Mucosa of gallbladder (tissue), 1 donor: ENCODE data around the gene MYH2. TPM values are rescaled to one million over a fixed set of nuclear protein-coding genes. Genes with fewer than 3 reads are reported as not detected.

Source experiments
- DNase-seq: peaks from one replicate; pipeline ENCODE4 v3.0.0-alpha.2; 2020; ENCODE audit warnings: low spot score
- total RNA-seq: library from RNA; stranded (reverse); gene quantifications from one replicate; pipeline ENCODE4 v1.2.1, GENCODE V29; 2021
- donor health status: DM: no; HTN: no; CAD: no.

Gene MYH2
- total RNA-seq, 1 donor from 2014 or later: 2.4 TPM

DNA sequence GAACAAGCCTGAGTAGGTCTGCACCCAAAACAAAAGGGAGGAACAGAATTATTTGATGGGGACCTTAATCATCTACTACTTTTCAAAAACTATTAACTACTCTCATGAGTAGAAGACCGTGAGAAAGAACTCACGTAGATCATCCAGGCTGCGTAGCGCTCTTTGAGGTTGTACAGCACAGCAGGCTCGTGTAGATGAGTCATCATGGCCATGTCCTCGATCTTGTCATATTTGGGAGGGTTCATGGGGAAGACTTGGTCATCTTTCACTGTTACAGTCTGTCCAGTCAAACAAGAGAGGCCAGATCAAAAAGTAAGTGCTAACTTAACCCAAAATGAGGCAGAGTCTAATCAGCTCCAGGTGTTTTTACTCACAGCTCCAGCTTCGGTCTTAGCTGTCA, 33.4 kb downstream of the MYH2 start:
- DNase-seq: no peak

DNA sequence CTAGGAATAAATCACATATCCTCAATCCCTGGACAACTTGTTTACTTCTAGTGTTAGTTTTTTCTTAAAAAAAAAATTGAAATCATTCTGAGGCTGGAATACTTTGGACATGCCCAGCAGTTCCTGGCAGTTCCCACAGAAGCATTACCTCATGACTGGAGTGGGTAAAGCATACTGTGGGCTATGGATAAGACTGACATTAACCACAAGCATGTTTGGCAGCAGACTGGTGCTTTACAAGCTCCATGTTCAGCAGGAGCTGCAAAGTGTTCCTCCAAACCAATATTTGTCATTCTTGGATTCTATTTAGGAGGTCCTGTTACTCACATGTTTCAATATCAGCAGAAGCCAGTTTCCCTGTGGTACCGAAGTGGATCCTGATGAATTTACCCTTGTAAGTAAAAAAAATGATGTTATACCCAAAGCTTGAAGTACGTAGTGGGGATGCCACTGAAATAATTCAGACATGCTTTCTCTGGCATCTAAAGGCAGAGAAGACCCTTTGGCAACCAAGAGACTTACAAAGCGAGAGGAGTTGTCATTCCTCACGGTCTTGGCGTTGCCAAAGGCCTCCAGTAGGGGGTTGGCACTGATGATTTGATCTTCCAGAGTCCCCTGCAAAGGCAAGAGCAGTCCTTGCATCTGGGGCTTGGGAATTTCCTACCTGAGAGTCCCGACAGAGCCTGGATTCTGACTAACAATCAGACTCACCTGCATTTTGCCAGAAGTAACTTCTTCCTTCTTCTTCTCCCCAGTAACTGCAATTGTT, 36.0 kb downstream of the MYH2 start:
- DNase-seq: peak; percentile 13

DNA sequence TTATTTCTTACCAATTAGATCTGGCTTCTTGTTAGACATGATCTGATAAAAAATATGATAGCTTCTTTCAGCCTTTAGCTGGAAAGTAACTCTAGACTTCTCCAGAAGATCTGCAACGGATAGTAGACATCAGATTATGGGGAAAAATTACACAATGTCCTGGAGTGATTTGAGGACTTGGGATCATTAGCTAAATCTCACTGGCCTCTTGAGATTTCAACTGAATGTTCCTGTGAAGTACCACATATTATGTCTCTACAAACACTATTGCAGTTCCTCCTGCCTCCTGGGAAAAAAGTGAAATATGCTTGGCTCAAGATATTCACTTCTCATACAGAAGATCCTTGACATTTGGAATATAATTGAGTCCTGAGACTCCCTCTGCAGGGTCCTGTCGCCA, 36.6 kb downstream of the MYH2 start:
- no peak for DNase-seq

DNA sequence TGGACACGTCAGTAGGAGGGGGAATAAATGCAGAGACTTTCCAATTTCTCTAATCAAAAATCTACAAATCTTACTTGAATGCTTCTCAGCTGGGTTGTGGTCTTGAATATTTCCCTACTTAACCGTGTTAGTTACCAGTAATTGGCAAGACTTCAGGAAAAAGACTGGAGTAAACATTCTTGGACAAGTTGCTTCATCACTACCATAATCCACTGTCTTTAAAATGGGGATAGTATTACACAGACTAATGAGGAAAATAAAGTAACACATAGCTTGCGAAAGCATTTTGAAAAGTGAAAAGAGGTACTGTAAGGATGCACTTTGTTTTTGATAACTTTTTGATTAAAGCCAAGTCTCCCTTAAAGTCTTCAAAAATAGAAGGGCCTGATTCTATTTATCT, 49.5 kb downstream of the MYH2 start:
- no peak for DNase-seq

DNA sequence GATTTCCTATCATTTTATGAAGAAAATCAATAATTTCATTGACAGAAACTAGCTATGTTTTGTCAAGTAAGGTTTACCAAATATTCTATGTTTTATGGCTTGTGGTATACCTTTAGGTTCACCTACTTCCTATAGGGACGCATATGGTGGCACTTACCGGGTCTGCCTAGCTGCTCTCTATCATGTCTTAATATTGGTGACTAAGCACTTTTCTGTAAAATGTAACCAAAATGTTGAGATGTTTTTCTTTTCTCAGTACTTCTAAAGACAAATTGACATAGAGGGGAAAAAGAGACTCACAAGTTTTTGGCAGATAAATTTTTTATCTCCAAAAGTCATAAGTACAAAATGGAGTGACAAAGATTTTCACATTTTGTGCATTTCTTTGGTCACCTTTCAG, 57.5 kb downstream of the MYH2 start:
- no peak for DNase-seq

DNA sequence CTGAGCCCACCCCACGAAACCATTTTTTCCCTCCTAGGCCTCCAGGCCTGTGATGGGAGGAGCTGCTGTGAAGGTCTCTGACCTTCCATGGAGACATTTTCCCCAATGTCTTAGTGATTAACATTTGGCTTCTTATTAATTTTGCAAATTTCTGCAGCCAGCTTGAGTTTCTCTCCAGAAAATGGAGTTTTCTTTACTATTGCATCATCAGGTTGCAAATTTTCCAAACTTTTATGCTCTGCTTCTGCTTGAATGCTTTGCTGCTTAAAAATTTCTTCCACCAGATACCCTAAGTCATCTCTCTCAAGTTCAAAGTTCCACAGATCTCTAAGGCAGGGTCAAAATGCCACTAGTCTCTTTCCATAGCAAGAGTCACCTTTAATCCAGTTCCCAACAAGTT, 67.2 kb downstream of the MYH2 start:
- no peak for DNase-seq

DNA sequence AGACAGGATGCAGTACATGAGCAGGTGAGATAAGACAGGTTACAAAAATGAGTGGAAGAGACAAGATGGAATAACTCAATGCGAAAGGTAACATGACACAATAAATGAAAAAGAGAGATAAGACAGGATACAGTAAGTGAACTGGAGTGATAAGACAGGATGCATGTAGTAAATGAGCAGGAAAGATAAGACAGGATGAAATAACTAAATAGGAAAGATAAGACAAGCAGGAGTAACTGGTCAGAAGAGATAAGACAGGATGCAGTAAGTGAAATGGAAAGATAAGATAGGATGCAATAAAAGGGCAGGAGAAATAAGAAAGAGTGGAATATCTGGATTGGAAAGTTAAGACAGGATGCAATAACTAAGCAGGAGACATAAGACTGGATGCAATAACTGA, 71.8 kb downstream of the MYH2 start:
- DNase-seq: no peak

DNA sequence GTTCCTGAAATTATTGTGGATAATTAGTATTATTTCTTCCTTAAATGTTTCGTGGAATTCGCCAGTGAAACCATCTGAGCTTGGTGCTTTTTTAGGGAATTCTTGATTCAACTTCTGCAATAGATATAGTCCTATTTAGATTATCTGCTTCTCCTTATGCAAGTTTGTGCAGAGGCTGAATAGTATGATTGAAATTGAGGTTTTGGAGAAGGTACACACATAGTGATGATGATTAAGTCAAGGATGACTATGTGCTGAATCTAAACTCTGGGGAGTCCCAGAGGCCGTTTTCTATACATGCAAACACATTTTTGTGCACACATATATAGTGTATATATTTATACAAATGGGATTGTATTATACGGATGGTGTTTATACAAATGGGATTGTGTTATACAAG, 74.9 kb downstream of the MYH2 start:
- no peak for DNase-seq

DNA sequence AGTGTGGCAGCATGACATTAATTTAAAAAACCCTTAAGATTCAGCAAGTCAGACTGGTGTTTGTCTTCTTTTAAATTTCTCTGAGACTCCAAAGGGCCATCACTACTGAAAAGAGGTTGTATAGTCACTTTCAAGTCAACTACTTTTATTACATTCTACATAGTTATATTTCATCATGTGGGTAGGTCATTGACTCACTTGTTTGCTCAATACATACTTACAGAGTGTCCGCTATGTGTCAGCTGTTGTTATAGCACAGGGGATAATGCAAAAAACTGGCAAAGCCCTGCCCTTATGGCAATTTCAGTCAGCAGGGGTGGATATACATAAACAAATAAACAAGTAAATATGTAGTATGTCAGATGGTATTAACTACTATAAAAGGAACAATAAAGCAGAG, 77.6 kb downstream of the MYH2 start:
- DNase-seq: no peak

Other genes with a start within 250 kb of the MYH2 start
- not detected for gene MYH13, start 176.7 kb downstream of the MYH2 start, total RNA-seq
- not detected for gene MYH8, start 127.7 kb downstream of the MYH2 start, total RNA-seq
- not detected for gene MYH4, start 80.1 kb downstream of the MYH2 start, total RNA-seq
- gene MYH1, start 31.1 kb downstream of the MYH2 start, total RNA-seq: 0.52 TPM
- 3.4 TPM for gene MYH3, start 107.7 kb upstream of the MYH2 start, total RNA-seq
- gene SCO1, start 147.9 kb upstream of the MYH2 start, total RNA-seq: 33.4 TPM
- 9.2 TPM for gene ADPRM, start 147.9 kb upstream of the MYH2 start, total RNA-seq
- 17.7 TPM for gene TMEM220, start 180.4 kb upstream of the MYH2 start, total RNA-seq